ENCODE results near the gene HLA-DPB1.
"Not testable (repeated sequence)": the region's sequence is repeated elsewhere in the genome, so short reads cannot be mapped to it uniquely, and the experiment has no call there.

The HLA-DPB1 gene

GRCh38 chr6:33061987-33062386 lies 13.8 kb upstream of the HLA-DPB1 start:
- no peak for DNase-seq (ENCODE audit: low spot score)
- Histone ChIP-seq H3K4me3 (no peak overlapping the region), H3K27ac (no peak overlapping the region)
- no peak for TF ChIP-seq CTCF (IDR thresholded peaks at IDR 0.05)

GRCh38 chr6:33063435-33063834 lies 12.4 kb upstream of the HLA-DPB1 start:
- H3K27ac ChIP-seq; DNase-seq (ENCODE audit: low spot score); H3K4me3 ChIP-seq: not testable (repeated sequence)

DNA sequence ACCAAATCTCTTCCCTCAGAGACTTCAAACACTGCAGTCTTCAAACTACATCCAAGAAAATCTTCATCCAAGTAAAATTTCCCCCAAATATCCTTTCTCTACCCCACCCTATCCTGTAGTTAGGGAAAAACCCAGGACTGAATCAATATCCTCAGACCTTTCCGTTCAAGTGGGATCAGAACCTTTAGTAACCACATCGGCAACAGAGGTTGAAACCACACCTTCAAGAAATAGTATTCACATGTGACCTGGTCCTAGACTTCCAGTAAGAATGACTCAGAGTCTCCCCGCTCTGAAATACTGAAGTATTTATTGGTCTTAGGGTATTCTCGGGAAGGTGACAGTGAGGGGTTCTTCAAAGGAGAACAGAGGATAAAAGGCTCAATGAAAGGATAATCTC lies 11.1 kb upstream of the HLA-DPB1 start:
- no peak for TF ChIP-seq CTCF (IDR thresholded peaks at IDR 0.05)
- no peak overlapping the region for H3K4me3 ChIP-seq
- DNase-seq (ENCODE audit: low spot score): no peak
- no peak overlapping the region for H3K27ac ChIP-seq

DNA sequence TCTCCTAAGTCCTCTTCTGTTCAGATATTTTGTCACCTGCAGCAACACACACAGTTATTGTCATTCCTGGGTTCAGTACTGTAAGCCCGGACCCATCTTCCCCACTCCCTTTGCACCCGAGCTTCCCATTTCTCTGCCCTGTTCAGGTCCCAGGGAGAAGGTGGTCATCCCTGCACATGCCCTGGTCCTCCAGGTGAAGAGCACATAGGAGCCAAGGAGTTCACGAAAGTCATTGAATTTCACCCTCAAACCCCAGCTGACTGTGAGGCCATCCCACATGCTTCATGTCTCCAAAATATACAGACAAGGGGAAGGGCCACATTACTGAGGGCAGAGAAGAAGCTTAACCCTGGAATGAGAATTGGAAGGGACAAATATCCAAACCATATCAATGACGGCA lies 10.5 kb upstream of the HLA-DPB1 start:
- no peak for DNase-seq (ENCODE audit: low spot score)
- no peak overlapping the region for H3K27ac ChIP-seq
- no peak for TF ChIP-seq CTCF (IDR thresholded peaks at IDR 0.05)
- H3K4me3 ChIP-seq: no peak overlapping the region

- no peak overlapping the region for H3K27ac ChIP-seq
- no peak overlapping the region for H3K4me3 ChIP-seq
- no peak for TF ChIP-seq CTCF (IDR thresholded peaks at IDR 0.05)
- no peak for DNase-seq (ENCODE audit: low spot score)
Measured at GRCh38 chr6:33066917-33067521, 8.8 kb upstream of the HLA-DPB1 start.

- DNase-seq (ENCODE audit: low spot score): no peak
- Histone ChIP-seq H3K27ac (no peak overlapping the region), H3K4me3 (no peak overlapping the region)
- no peak for TF ChIP-seq CTCF (IDR thresholded peaks at IDR 0.05)
Measured at GRCh38 chr6:33069021-33069738, 6.6 kb upstream of the HLA-DPB1 start.

DNA sequence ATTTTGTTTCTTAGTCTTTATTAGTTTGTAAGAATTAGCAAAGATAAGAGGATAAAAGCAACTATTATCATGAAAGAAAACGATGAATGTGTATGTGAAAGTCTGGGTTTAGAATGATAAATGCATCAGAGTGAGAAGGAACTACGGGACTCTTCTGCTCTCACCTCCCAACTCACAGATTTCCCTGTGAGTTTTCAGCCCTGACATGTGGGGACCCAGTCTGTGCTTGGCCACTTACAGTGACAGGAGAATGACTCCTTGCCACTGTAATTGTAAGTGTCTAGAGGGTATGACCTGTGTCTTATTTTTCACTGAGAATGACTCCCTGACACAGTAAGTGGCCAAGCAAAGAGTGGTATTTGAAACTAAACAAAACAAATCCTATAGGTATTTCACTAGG lies 4.9 kb upstream of the HLA-DPB1 start:
- Histone ChIP-seq H3K27ac (no peak overlapping the region), H3K4me3 (no peak overlapping the region)
- no peak for DNase-seq (ENCODE audit: low spot score)

More for the DNA sequence above, 4.9 kb upstream of the HLA-DPB1 start:
- TF ChIP-seq CTCF (IDR thresholded peaks at IDR 0.05): no peak

All from coronary artery (tissue), 2 donors.